IPS-18a (cell line): ENCODE data around the gene SFXN5.

Source experiments
- H3K27ac ChIP-seq: one replicate; pipeline ENCODE4 v1.5.1; 2013; ENCODE audit warnings: low read length
- H3K27me3 ChIP-seq: one replicate; pipeline ENCODE4 v1.6.1; 2013; ENCODE audit warnings: mild to moderate bottlenecking, low read length; ENCODE audit not compliant: control insufficient read depth, insufficient read depth
- H3K36me3 ChIP-seq: one replicate; pipeline ENCODE4 v1.6.1; 2013; ENCODE audit warnings: low read depth, low read length; ENCODE audit not compliant: control insufficient read depth
- H3K4me1 ChIP-seq: one replicate; pipeline ENCODE4 v1.6.1; 2013; ENCODE audit warnings: low read depth, low read length; ENCODE audit not compliant: control insufficient read depth
- H3K4me3 ChIP-seq: one replicate; pipeline ENCODE4 v1.5.1; 2013; ENCODE audit warnings: low read length
- H3K9ac ChIP-seq: one replicate; pipeline ENCODE4 v1.6.1; 2013; ENCODE audit warnings: mild to moderate bottlenecking, low read length, moderate library complexity
- H3K9me3 ChIP-seq: one replicate; pipeline ENCODE4 v1.6.1; 2013; ENCODE audit warnings: low read depth, low read length; ENCODE audit not compliant: control insufficient read depth

SFXN5 gene

GRCh38 chr2:72971036-72971435 is 100.5 kb downstream of the SFXN5 start:
- no peaks in the 10 kb centered on the region for H3K27me3 ChIP-seq
- H3K27ac ChIP-seq, result no peak overlapping the region
- H3K36me3 ChIP-seq, result no peaks in the 10 kb centered on the region
- H3K9me3 ChIP-seq, result no peaks in the 10 kb centered on the region
- peaks cover 16% of the 10 kb centered on the region for H3K4me1 ChIP-seq
- H3K9ac ChIP-seq, result no peak overlapping the region
- no peak overlapping the region for H3K4me3 ChIP-seq

DNA sequence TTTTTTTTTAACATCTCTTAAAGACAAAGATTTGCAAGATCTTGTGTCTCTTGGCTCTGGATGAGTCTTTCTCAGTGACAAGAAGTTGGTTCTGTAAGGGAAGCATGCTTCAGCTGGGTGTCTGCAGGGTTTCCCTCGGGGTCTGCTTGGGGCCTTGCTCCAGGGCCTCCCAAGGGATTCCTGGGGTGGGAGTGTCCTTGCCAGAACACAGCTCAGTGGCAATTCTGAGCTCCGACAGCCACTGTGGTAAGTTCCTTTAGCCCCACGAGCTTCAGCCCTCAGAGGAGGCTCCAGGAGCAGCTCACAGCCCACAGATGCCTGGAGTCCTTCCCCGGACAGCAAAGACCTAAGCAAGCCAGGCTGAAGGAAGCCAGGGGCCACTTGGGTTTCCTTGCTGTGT is 101.8 kb downstream of the SFXN5 start:
- H3K9ac ChIP-seq, result no peak overlapping the region

DNA sequence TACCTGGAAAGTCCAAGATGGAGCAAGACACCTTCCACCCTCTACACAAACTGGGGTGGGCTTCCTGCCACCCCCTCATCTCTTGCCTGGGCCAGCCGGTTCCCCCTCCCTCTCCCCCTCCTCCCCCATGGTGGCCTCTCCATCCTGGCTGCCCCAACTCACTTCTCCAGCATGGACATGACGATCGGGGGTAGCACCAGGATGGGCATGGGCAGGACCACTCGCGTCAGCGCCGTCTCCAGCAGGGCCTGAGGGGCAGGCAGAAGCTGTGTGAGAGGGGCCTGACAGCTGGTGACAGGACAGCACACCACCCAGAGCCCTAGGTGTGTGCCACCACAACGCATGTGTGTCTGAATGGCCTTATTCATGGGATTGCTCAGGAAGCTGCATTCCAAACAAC is 103.2 kb downstream of the SFXN5 start:
- H3K27ac ChIP-seq, result no peak overlapping the region
- no peaks in the 10 kb centered on the region for H3K36me3 ChIP-seq
- no peaks in the 10 kb centered on the region for H3K27me3 ChIP-seq
- H3K9me3 ChIP-seq, result no peaks in the 10 kb centered on the region
- peaks cover 8% of the 10 kb centered on the region for H3K4me1 ChIP-seq
- H3K4me3 ChIP-seq, result no peak overlapping the region
- H3K9ac ChIP-seq, result no peak overlapping the region

More for the DNA sequence above, 101.8 kb downstream of the SFXN5 start:
- Histone ChIP-seq H3K36me3 (no peaks in the 10 kb centered on the region), H3K4me1 (peaks cover 7% of the 10 kb centered on the region), H3K27ac (no peak overlapping the region), H3K9me3 (no peaks in the 10 kb centered on the region), H3K4me3 (no peak overlapping the region), H3K27me3 (no peaks in the 10 kb centered on the region)

DNA sequence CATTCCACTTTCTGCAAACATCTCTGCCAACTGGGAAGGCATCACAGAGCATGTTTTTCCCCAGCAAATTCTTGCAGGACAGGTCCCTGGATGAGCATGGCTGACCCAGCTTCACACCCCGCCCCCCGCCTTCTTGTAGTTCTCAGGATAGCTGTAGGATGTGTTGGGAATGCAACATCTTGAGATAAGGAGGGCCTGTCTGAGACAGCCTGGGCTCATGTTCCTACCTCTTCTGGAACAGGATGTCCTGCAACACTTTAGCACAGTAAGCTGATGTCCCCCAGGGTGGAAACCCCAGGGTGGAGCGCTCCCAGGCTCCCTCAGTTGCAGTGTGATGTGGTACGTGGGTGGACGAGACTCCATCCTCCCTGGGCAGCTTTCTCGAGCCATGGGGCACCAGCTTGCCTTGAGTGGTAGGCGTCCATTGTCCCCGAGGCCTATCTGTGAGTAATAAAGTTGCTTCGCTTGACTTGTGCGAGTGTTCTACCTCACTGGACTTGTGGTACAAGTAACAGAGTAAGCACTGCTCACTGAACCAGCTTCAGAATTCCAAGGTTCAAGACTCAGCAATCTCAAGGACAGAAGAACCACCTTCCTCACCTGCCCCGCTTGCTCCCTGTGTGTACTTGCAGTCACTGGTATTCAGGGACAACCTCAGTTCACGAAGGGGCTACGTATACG is 105.6 kb downstream of the SFXN5 start:
- Histone ChIP-seq H3K27ac (no peak overlapping the region), H3K9me3 (no peaks in the 10 kb centered on the region), H3K36me3 (no peaks in the 10 kb centered on the region), H3K4me3 (no peak overlapping the region), H3K9ac (no peak overlapping the region), H3K4me1 (peaks cover 18% of the 10 kb centered on the region), H3K27me3 (no peaks in the 10 kb centered on the region)

DNA sequence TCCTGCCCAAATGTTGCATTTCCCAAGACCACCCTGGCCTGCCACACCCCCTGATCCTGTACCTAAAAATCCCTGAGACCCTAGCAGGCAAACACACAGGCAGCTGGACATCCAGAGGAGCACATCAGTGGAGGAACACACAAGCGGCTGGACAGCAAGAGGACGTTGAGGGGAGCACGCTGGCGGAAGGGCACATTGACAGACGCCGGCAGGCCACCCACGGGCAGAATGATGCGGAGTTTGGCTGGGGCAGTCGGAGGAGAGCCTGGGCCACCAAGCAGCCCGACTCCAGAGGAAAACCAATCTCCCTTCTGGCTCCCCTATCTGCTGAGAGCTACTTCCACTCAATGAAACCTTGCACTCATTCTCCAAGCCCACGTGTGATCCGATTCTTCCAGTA is 106.5 kb downstream of the SFXN5 start:
- no peaks in the 10 kb centered on the region for H3K36me3 ChIP-seq
- no peak overlapping the region for H3K27ac ChIP-seq
- H3K4me3 ChIP-seq, result no peak overlapping the region
- H3K4me1 ChIP-seq, result peaks cover 18% of the 10 kb centered on the region
- H3K27me3 ChIP-seq, result no peaks in the 10 kb centered on the region
- H3K9me3 ChIP-seq, result no peaks in the 10 kb centered on the region
- no peak overlapping the region for H3K9ac ChIP-seq

DNA sequence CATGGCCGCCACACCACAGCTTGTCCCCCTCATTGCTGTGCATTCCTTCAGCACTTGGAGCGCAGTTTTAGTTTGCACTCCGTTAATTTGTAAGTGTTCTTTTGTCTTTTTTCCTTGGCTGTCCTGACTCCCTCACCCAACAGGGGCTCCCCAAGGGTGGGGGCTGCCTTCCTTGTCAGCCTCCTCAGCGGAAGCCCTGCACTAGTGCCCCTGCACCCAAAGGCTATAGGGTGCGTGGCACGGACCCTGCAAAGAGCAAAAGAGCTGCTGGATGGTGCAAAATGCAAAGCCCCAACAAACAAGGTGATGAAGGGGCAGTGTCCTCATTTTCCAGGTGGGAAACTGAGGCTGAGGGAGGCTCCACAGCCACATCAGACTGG is 107.4 kb downstream of the SFXN5 start:
- Histone ChIP-seq H3K9me3 (no peaks in the 10 kb centered on the region), H3K27me3 (no peaks in the 10 kb centered on the region), H3K4me3 (no peak overlapping the region), H3K27ac (no peak overlapping the region), H3K9ac (no peak overlapping the region), H3K36me3 (no peaks in the 10 kb centered on the region), H3K4me1 (peaks cover 18% of the 10 kb centered on the region)

GRCh38 chr2:72963423-72964145 is 107.9 kb downstream of the SFXN5 start:
- no peak overlapping the region for H3K27ac ChIP-seq
- peak overlapping the region; percentile 16 for H3K9ac ChIP-seq

DNA sequence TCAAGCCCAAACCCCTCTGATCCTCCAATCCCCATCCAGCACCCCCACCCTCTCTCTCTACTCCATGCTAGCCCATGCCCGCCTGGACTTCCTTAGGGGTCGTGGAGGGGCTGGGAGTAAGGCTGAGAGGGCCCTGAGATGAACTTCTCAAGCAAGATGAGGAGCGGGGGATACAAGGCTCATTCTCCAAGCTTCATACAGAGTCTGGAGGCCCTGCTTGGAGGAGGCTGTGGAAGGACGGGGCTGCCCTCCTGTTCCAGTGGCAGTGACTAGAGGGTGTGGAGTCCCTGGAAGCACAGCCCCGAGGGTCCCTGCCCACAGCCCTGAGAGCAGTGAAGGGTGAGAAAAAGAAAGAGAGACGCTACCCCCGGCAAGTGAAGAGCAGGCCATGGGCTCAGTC is 108.6 kb downstream of the SFXN5 start:
- Histone ChIP-seq H3K4me1 (peaks cover 18% of the 10 kb centered on the region), H3K9me3 (no peaks in the 10 kb centered on the region), H3K27ac (no peak overlapping the region), H3K27me3 (no peaks in the 10 kb centered on the region), H3K36me3 (no peaks in the 10 kb centered on the region), H3K4me3 (no peak overlapping the region), H3K9ac (peak overlapping the region; percentile 16)

More at GRCh38 chr2:72963423-72964145, 107.9 kb downstream of the SFXN5 start:
- H3K4me3 ChIP-seq, result no peak overlapping the region
- H3K9me3 ChIP-seq, result no peaks in the 10 kb centered on the region
- no peaks in the 10 kb centered on the region for H3K36me3 ChIP-seq
- H3K27me3 ChIP-seq, result no peaks in the 10 kb centered on the region
- H3K4me1 ChIP-seq, result peaks cover 18% of the 10 kb centered on the region

DNA sequence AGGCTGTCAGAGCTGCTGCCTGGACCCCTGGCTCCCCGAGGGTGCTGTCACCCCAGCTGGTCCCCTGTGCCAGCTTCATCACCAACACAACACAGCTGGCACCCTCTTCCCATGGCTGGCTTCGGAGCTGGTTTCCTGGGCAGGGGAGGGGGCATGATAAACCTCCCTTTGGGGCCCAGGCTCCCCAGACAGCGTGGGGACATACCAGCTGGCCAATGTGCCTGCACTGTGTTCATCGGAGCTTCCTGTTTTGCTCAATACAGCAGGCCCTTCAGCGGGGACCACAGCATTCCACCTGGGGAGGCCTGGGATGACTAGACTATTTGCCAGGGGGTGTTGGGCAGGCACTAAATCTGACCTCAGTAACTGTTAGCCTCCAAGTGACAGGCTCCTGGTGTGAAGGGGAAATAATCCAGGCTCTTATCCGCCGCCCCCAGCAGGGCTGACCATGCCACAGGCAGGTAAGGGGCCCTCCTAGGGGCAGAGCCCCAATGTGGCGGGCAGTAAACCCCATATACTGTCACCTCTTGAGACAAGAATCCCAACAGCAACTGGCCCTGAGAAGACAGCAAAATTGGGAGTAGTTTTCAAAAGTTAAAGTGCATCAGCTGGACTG is 109.6 kb downstream of the SFXN5 start:
- Histone ChIP-seq H3K4me1 (peaks cover 18% of the 10 kb centered on the region), H3K27ac (no peak overlapping the region), H3K9me3 (no peaks in the 10 kb centered on the region), H3K9ac (no peak overlapping the region), H3K4me3 (no peak overlapping the region), H3K36me3 (no peaks in the 10 kb centered on the region), H3K27me3 (peaks cover 4% of the 10 kb centered on the region)

GRCh38 chr2:72961036-72961720 is 110.3 kb downstream of the SFXN5 start:
- Histone ChIP-seq H3K4me3 (no peak overlapping the region), H3K27me3 (peaks cover 5% of the 10 kb centered on the region), H3K4me1 (peaks cover 18% of the 10 kb centered on the region), H3K27ac (no peak overlapping the region), H3K36me3 (no peaks in the 10 kb centered on the region), H3K9me3 (no peaks in the 10 kb centered on the region), H3K9ac (no peak overlapping the region)
